Liver (tissue), 9 donors: Measurements from ENCODE around the gene HRH1. TPM values are rescaled to one million over a fixed set of nuclear protein-coding genes. Genes with fewer than 3 reads are reported as not detected.

ENCODE experiments used
- DNase-seq: peaks from one replicate; pipeline ENCODE4 v3.0.0-alpha.2; 2017; ENCODE audit warnings: low spot score
- H3K27ac ChIP-seq, 2 donors: one replicate each; pipeline ENCODE4 v1.7.0; 2013; ENCODE audit warnings: inconsistent platforms in 2 of 2, low read length in 2 of 2, control low read depth in 1 of 2, low read depth in 1 of 2, mild to moderate bottlenecking in 1 of 2
- H3K27me3 ChIP-seq, 4 donors: one replicate each; pipeline versions ENCODE4 v1.6.1 to v1.7.0; 2013; ENCODE audit warnings: low read length in 3 of 4, inconsistent platforms in 1 of 4, mild to moderate bottlenecking in 1 of 4, moderate library complexity in 1 of 4; ENCODE audit not compliant: control insufficient read depth in 4 of 4, insufficient read depth in 4 of 4
- H3K36me3 ChIP-seq, 4 donors: one replicate each; pipeline versions ENCODE4 v1.6.1 to v1.7.0; 2013; ENCODE audit warnings: low read length in 3 of 4, mild to moderate bottlenecking in 3 of 4, low read depth in 1 of 4, moderate library complexity in 1 of 4; ENCODE audit not compliant: control insufficient read depth in 4 of 4, insufficient read depth in 3 of 4
- H3K4me1 ChIP-seq, 4 donors: one replicate each; pipeline versions ENCODE4 v1.6.1 to v1.7.0; 2013; ENCODE audit warnings: low read length in 3 of 4, mild to moderate bottlenecking in 3 of 4, moderate library complexity in 1 of 4; ENCODE audit not compliant: control insufficient read depth in 4 of 4, insufficient read depth in 4 of 4
- H3K4me3 ChIP-seq, 3 donors: one replicate each; pipeline versions ENCODE4 v1.6.1 to v1.7.0; 2013; ENCODE audit warnings: low read length in 3 of 3, control low read depth in 1 of 3, low read depth in 1 of 3, mild to moderate bottlenecking in 1 of 3
- H3K9ac ChIP-seq, 2 donors: one replicate each; pipeline ENCODE4 v1.7.0; 2013; ENCODE audit warnings: low read length in 2 of 2, mild to moderate bottlenecking in 2 of 2, moderate library complexity in 2 of 2, control low read depth in 1 of 2, low read depth in 1 of 2
- H3K9me3 ChIP-seq, 4 donors: one replicate each; pipeline versions ENCODE4 v1.6.1 to v1.7.0; 2013; ENCODE audit warnings: low read length in 3 of 4; ENCODE audit not compliant: control insufficient read depth in 4 of 4
- FOXA1 ChIP-seq: IDR thresholded peaks from 2 replicates; pipeline ENCODE4 v1.6.1; 2016; ENCODE audit warnings: antibody characterized with exemption
- FOXA2 ChIP-seq: IDR thresholded peaks from 2 replicates; pipeline ENCODE4 v1.6.1; 2016; ENCODE audit warnings: antibody characterized with exemption
- GABPA ChIP-seq, 2 donors: IDR thresholded peaks in 1 of 2; conservative IDR thresholded peaks in 1 of 2; 2 replicates each; pipeline ENCODE4 v1.6.1; 2016; ENCODE audit warnings: antibody characterized with exemption in 2 of 2, mild to moderate bottlenecking in 1 of 2, moderate library complexity in 1 of 2
- HNF4G ChIP-seq: IDR thresholded peaks from 2 replicates; pipeline ENCODE4 v1.6.1; 2016; ENCODE audit warnings: antibody characterized with exemption
- JUND ChIP-seq, 2 donors: IDR thresholded peaks; 2 replicates each; pipeline ENCODE4 v1.6.1; 2016; ENCODE audit warnings: antibody characterized with exemption in 2 of 2
- NR2F2 ChIP-seq: IDR thresholded peaks from 2 replicates; pipeline ENCODE4 v1.6.1; 2016; ENCODE audit warnings: antibody characterized with exemption
- RXRA ChIP-seq, 2 donors: IDR thresholded peaks; 2 replicates each; pipeline ENCODE4 v1.6.1; 2017 to 2018; ENCODE audit warnings: antibody characterized with exemption in 2 of 2, mild to moderate bottlenecking in 1 of 2
- SP1 ChIP-seq: IDR thresholded peaks from 2 replicates; pipeline ENCODE4 v1.6.1; 2018; ENCODE audit warnings: antibody characterized with exemption, mild to moderate bottlenecking
- TAF1 ChIP-seq: conservative IDR thresholded peaks from 2 replicates; pipeline ENCODE4 v1.6.1; 2016; ENCODE audit warnings: antibody characterized with exemption, mild to moderate bottlenecking
- WGBS: extraction: QIAGEN DNeasy Blood & Tissue Kit; methylation state at CpG from one replicate; pipeline ENCODE4 v1.1.7; 2013; 5-methylcytosine and 5-hydroxymethylcytosine counted together
- polyA plus RNA-seq, 2 donors: library from polyadenylated mRNA; stranded (reverse) in 1 of 2; unstranded in 1 of 2; fragments of 200-250 nt in 1 of 2; fragments of >200 nt in 1 of 2; fragmentation: Nextera tagmentation in 1 of 2; extraction: Ambion mirVana in 1 of 2; gene quantifications; one replicate each; pipeline versions ENCODE4 v1.2.1 to v1.2.3, GENCODE V29; 2013 to 2015
- total RNA-seq, 2 donors: library from RNA; depleted of rRNA; stranded (reverse); fragments of >200 nt; gene quantifications; one replicate each; pipeline ENCODE4 v1.2.3, GENCODE V29; 2014
- TF ChIP-seq, protein P1 (sequence below): IDR thresholded peaks from 2 replicates; pipeline ENCODE4 v1.6.1; 2016; ENCODE audit warnings: antibody characterized with exemption
- TF ChIP-seq, protein P2 (sequence below): IDR thresholded peaks from 2 replicates; pipeline ENCODE4 v1.6.1; 2016; ENCODE audit warnings: antibody characterized with exemption, mild to moderate bottlenecking
- TF ChIP-seq, protein P3 (sequence below): fragments of 150-350 bp; IDR thresholded peaks from 2 replicates; pipeline ENCODE4 v1.5.1; 2017; ENCODE audit warnings: improper control_type of control experiment, low read depth, low read length; ENCODE audit not compliant: missing input control
- TF ChIP-seq, protein P4 (sequence below): IDR thresholded peaks from 2 replicates; pipeline ENCODE4 v1.6.1; 2016; ENCODE audit warnings: antibody characterized with exemption
- donor health status: healthy.
- donor health status: healthy.
- donor health status: healthy.
- donor health status: healthy.
- donor health status: healthy.

The HRH1 gene
- total and polyA plus RNA-seq, 4 donors: 0.07 to 1.3 (median 0.31) TPM

DNA sequence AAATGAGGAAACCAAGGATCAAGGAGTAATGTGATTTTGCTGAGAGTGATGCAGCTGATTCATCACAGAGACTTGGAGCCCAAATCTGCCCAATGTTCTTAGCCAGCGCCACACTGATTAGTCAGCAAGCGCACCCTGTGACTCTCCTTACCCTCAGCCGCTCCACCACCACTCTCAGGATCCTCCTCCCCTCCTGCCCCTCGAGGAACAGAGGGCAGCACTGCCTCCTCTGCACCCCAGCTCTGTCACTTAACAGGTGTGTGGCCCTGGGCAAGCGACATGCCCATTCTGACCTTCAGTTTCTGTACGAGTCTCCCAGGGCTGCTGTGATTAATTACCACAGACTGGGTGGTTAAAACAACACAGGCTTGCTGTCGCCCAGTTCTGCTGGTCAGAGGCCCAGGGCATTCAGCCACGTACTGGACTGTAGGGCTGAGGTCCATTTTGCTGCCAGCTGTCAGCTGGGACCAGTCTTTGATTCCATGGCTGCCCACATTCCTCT, 36.1 kb upstream of the HRH1 start (continued):
- TF ChIP-seq, protein P1, sequence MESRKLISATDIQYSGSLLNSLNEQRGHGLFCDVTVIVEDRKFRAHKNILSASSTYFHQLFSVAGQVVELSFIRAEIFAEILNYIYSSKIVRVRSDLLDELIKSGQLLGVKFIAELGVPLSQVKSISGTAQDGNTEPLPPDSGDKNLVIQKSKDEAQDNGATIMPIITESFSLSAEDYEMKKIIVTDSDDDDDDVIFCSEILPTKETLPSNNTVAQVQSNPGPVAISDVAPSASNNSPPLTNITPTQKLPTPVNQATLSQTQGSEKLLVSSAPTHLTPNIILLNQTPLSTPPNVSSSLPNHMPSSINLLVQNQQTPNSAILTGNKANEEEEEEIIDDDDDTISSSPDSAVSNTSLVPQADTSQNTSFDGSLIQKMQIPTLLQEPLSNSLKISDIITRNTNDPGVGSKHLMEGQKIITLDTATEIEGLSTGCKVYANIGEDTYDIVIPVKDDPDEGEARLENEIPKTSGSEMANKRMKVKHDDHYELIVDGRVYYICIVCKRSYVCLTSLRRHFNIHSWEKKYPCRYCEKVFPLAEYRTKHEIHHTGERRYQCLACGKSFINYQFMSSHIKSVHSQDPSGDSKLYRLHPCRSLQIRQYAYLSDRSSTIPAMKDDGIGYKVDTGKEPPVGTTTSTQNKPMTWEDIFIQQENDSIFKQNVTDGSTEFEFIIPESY: no peak
- TF ChIP-seq, protein P2, sequence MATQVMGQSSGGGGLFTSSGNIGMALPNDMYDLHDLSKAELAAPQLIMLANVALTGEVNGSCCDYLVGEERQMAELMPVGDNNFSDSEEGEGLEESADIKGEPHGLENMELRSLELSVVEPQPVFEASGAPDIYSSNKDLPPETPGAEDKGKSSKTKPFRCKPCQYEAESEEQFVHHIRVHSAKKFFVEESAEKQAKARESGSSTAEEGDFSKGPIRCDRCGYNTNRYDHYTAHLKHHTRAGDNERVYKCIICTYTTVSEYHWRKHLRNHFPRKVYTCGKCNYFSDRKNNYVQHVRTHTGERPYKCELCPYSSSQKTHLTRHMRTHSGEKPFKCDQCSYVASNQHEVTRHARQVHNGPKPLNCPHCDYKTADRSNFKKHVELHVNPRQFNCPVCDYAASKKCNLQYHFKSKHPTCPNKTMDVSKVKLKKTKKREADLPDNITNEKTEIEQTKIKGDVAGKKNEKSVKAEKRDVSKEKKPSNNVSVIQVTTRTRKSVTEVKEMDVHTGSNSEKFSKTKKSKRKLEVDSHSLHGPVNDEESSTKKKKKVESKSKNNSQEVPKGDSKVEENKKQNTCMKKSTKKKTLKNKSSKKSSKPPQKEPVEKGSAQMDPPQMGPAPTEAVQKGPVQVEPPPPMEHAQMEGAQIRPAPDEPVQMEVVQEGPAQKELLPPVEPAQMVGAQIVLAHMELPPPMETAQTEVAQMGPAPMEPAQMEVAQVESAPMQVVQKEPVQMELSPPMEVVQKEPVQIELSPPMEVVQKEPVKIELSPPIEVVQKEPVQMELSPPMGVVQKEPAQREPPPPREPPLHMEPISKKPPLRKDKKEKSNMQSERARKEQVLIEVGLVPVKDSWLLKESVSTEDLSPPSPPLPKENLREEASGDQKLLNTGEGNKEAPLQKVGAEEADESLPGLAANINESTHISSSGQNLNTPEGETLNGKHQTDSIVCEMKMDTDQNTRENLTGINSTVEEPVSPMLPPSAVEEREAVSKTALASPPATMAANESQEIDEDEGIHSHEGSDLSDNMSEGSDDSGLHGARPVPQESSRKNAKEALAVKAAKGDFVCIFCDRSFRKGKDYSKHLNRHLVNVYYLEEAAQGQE: no peak

DNA sequence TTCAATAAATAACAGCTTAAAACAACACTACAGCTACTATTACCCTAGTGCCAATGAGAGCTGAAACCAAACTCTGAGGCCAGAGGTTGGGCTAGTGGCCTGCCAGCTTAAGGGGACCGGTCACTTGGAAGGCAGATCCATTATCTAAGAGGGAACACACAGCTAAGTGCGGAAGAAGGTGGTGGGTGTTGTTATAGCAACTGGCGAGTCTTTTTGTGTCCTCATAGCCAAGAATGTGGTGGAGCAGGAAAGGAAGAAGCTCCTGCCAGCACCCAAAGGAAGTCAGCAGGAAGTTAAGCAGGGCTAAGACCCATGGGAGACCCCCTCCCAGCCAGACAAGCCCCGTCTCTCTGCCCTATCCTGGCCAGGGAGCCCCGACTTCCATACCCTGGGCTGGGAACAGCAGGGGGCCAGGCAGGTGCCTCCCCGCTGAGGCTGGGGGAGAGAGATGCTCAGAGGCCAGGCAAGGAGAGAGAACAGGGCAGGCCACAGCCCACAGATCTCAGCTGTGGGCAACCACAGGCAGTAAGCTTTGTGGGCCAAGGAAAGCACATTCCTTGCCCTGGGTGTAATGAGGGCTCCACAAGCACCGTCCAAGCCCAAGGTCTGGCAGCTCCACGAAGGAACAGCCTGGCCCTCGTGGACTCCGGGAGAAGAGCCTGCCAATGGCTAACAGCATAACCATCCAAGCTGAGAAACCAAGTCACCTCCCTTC, 34.0 kb upstream of the HRH1 start:
- H3K9ac ChIP-seq: no peak overlapping the region
- TF ChIP-seq FOXA1 (no peak), GABPA (IDR thresholded peaks at IDR 0.05 in 1 of 2, conservative IDR thresholded peaks at IDR 0.05 in 1 of 2) (no peak), NR2F2 (no peak), JUND (IDR thresholded peaks at IDR 0.05) (no peak), TAF1 (no peak), RXRA (IDR thresholded peaks at IDR 0.05) (no peak), SP1 (no peak), HNF4G (no peak), FOXA2 (no peak)
- TF ChIP-seq, protein P3, sequence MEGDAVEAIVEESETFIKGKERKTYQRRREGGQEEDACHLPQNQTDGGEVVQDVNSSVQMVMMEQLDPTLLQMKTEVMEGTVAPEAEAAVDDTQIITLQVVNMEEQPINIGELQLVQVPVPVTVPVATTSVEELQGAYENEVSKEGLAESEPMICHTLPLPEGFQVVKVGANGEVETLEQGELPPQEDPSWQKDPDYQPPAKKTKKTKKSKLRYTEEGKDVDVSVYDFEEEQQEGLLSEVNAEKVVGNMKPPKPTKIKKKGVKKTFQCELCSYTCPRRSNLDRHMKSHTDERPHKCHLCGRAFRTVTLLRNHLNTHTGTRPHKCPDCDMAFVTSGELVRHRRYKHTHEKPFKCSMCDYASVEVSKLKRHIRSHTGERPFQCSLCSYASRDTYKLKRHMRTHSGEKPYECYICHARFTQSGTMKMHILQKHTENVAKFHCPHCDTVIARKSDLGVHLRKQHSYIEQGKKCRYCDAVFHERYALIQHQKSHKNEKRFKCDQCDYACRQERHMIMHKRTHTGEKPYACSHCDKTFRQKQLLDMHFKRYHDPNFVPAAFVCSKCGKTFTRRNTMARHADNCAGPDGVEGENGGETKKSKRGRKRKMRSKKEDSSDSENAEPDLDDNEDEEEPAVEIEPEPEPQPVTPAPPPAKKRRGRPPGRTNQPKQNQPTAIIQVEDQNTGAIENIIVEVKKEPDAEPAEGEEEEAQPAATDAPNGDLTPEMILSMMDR: no peak
- TF ChIP-seq, protein P1: no peak
- TF ChIP-seq, protein P4, sequence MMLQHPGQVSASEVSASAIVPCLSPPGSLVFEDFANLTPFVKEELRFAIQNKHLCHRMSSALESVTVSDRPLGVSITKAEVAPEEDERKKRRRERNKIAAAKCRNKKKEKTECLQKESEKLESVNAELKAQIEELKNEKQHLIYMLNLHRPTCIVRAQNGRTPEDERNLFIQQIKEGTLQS: no peak
- H3K4me1 ChIP-seq: no peaks in the 10 kb centered on the region
- 71% methylated on average over 10 of the region's 10 CpGs for whole genome bisulfite sequencing
- H3K27me3 ChIP-seq: no peaks in the 10 kb centered on the region
- H3K9me3 ChIP-seq: peaks cover 3 to 5% (median 4%) of the 10 kb centered on the region in 4 donors
- no peak overlapping the region for H3K27ac ChIP-seq
- no peak overlapping the region for H3K4me3 ChIP-seq
- H3K36me3 ChIP-seq: no peaks in the 10 kb centered on the region
- DNase-seq: no peak
